OCI-LY3 (cell line): Measurements from ENCODE around the gene TROAP.

ENCODE experiments used
- EZH2phosphoT487 ChIP-seq: fragments of 200-600 bp; shearing (Covaris generic); IDR thresholded peaks from 2 replicates; pipeline ENCODE4 v1.6.1; 2018; ENCODE audit warnings: antibody characterized with exemption, mixed run types, low read depth
- TF ChIP-seq, protein P1 (sequence below): fragments of 200-600, 300-600 bp; sonication (generic); IDR thresholded peaks from 2 replicates; pipeline ENCODE4 v1.5.1; 2014; ENCODE audit warnings: antibody characterized with exemption, low read length, low read depth

GRCh38 chr12:49288922-49289555 lies 34.0 kb upstream of the TROAP start:
- TF ChIP-seq, protein P1, sequence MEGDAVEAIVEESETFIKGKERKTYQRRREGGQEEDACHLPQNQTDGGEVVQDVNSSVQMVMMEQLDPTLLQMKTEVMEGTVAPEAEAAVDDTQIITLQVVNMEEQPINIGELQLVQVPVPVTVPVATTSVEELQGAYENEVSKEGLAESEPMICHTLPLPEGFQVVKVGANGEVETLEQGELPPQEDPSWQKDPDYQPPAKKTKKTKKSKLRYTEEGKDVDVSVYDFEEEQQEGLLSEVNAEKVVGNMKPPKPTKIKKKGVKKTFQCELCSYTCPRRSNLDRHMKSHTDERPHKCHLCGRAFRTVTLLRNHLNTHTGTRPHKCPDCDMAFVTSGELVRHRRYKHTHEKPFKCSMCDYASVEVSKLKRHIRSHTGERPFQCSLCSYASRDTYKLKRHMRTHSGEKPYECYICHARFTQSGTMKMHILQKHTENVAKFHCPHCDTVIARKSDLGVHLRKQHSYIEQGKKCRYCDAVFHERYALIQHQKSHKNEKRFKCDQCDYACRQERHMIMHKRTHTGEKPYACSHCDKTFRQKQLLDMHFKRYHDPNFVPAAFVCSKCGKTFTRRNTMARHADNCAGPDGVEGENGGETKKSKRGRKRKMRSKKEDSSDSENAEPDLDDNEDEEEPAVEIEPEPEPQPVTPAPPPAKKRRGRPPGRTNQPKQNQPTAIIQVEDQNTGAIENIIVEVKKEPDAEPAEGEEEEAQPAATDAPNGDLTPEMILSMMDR = no peak
- TF ChIP-seq EZH2phosphoT487 = no peak
